ENCODE results near the gene OCA2.

OCA2 gene

DNA sequence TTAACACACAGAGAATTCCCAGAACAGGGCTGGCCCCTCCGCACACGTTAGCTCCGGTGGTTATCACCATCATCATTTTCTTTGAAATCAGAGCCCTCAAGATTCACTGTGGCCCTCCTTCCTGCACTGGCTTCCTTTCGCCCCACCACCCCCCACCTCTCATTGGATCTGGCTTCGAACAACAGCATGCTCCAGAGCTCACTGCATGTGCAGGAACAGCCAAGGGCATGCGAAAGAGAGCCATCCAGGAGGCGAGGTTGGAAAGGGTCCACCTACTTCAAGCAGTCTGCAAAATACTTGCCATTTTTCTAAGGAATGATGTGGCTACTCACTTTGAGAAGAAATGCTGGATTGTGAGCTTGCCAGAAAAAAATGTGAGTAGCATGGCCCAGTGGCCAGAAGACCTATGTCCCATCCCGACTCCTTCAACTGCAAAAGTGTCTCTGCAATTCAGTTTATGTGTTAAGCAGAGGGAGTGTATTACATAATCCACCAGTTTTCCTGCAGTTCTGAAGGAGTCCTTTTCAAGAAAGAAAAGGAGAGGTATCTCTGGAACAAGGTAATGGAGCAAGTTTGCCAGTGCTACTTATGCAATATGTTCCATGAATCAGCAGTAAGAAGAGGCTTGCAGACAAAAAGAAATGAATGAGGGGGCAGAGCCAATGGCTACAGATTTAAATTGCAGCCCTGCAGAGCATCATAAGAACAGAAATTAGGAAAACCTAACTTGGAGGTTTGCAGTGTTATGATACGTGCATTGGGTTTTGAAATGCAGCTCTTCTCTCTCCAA is 92.8 kb downstream of the OCA2 start:
- TF ChIP-seq FOXP2 (optimal IDR thresholded peaks at IDR 0.05; ENCODE audit: borderline replicate concordance, extremely low read depth, extremely low read length, insufficient read depth) (no peak), TAF1 (IDR thresholded peaks at IDR 0.05; ENCODE audit: borderline replicate concordance, insufficient read depth, low read length) (no peak), POLR2AphosphoS5 (IDR thresholded peaks at IDR 0.05; ENCODE audit: low read depth, low read length) (no peak), SIN3A (IDR thresholded peaks at IDR 0.05; ENCODE audit: borderline replicate concordance, insufficient read depth, low read length) (no peak)
- TF ChIP-seq, protein P1, sequence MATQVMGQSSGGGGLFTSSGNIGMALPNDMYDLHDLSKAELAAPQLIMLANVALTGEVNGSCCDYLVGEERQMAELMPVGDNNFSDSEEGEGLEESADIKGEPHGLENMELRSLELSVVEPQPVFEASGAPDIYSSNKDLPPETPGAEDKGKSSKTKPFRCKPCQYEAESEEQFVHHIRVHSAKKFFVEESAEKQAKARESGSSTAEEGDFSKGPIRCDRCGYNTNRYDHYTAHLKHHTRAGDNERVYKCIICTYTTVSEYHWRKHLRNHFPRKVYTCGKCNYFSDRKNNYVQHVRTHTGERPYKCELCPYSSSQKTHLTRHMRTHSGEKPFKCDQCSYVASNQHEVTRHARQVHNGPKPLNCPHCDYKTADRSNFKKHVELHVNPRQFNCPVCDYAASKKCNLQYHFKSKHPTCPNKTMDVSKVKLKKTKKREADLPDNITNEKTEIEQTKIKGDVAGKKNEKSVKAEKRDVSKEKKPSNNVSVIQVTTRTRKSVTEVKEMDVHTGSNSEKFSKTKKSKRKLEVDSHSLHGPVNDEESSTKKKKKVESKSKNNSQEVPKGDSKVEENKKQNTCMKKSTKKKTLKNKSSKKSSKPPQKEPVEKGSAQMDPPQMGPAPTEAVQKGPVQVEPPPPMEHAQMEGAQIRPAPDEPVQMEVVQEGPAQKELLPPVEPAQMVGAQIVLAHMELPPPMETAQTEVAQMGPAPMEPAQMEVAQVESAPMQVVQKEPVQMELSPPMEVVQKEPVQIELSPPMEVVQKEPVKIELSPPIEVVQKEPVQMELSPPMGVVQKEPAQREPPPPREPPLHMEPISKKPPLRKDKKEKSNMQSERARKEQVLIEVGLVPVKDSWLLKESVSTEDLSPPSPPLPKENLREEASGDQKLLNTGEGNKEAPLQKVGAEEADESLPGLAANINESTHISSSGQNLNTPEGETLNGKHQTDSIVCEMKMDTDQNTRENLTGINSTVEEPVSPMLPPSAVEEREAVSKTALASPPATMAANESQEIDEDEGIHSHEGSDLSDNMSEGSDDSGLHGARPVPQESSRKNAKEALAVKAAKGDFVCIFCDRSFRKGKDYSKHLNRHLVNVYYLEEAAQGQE (IDR thresholded peaks at IDR 0.05; ENCODE audit: insufficient read depth in 1 of 2, low read depth in 2 of 2, low read length in 2 of 2) = no peak

DNA sequence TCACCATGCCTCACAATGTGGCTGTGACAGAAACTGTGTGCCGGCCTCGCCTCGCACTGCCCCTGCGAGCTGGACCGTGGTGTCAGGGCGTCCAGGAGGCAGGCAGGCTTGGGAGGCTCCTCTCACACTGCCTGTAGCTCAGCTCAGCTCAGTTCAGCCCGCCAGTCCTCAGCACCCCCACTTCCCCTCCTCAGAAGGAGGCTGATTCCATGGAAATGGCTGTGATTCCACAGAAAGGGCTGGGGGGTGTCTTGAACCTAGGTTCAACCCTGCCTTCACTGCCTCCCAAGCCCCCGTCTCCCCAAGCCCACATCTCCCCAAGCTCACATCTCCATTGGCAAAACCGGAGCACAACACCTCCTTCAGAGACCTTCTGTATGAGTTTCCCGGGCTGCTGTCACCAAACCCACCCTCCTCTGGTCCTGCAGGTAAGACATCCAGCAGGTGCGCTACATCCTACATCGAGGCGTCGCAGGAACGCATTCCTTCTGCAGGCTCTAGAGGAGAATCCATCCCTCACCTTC is 94.0 kb downstream of the OCA2 start:
- TF ChIP-seq SIN3A (IDR thresholded peaks at IDR 0.05; ENCODE audit: borderline replicate concordance, insufficient read depth, low read length) (no peak), FOXP2 (optimal IDR thresholded peaks at IDR 0.05; ENCODE audit: borderline replicate concordance, extremely low read depth, extremely low read length, insufficient read depth) (no peak), TAF1 (IDR thresholded peaks at IDR 0.05; ENCODE audit: borderline replicate concordance, insufficient read depth, low read length) (no peak), POLR2AphosphoS5 (IDR thresholded peaks at IDR 0.05; ENCODE audit: low read depth, low read length) (no peak)
- TF ChIP-seq, protein P1 (IDR thresholded peaks at IDR 0.05; ENCODE audit: insufficient read depth in 1 of 2, low read depth in 2 of 2, low read length in 2 of 2) = no peak

DNA sequence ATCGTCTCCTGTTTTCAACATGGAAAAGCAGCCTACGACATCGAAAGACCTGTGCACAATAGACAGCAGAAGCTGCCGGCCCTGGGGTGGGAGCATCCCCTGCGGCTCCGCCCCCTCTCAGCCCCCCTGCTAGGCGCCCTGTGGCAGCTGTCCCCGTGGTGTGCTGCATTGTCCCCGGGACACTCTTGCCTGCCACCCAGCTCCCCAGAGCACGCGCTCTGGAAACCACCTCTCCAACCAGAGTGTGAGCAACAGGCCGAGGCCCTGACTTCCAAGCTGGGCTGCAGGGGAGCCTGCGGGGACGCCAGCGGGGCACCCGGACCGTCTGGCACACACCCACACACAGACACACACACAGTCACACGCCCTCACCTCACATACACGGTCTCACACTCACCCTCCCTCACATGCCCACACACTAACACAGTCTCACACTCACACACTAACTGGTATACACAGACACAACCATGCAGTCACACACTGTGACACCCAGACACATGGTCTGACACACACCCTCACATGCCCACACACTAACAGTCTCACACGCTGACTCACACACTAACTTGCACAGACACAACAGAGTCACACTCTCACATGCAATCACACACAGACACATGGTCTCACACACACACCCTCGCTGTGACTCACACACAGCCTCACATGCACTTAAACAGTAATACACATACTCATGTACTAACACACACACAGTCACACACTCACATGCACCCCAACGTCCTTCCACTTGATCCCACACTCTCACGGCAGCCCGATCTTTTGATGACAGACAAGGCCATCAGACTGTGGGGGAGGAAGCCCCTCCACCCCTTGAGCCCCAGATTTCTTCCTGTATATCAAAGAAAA is 94.7 kb downstream of the OCA2 start:
- TF ChIP-seq TAF1 (IDR thresholded peaks at IDR 0.05; ENCODE audit: borderline replicate concordance, insufficient read depth, low read length) (no peak), SIN3A (IDR thresholded peaks at IDR 0.05; ENCODE audit: borderline replicate concordance, insufficient read depth, low read length) (no peak), FOXP2 (optimal IDR thresholded peaks at IDR 0.05; ENCODE audit: borderline replicate concordance, extremely low read depth, extremely low read length, insufficient read depth) (no peak), POLR2AphosphoS5 (IDR thresholded peaks at IDR 0.05; ENCODE audit: low read depth, low read length) (no peak)
- TF ChIP-seq, protein P1 (IDR thresholded peaks at IDR 0.05; ENCODE audit: insufficient read depth in 1 of 2, low read depth in 2 of 2, low read length in 2 of 2) = no peak

DNA sequence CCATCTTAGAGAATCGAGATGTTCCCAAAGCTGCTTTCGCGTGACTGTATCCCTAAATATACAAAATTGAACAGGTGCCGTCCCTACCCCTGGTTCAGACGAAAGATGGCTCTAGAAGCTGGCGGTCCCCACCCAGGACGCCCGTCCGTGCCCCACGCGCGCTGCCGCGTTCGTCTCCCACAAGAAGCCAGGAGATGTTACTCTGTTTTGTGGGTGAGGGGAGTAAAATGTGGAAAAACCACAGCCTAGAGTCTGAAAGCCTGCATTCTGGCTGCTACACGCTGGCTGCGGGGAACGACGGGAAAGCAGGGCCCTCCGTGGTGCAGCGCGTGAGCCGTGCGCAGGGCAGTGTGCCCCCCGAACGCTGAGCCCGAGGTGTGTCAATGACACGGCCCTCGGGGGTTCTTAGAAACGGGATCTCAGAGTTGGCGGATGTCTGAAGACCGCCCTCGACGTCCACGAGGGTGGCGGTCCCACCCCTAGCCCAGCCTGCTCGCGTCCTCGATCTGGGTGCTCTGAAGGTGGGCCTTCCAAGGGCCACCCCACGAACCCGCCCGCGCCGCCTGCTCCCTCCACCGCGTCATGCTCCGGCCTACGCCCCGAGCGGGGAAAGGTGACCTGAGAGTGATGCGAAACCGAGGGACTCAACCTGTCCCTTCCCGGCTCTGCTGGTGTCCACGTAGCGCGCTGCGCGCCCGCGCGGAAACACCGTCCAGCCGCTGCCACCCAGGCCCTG is 95.6 kb downstream of the OCA2 start:
- TF ChIP-seq TAF1 (IDR thresholded peaks at IDR 0.05; ENCODE audit: borderline replicate concordance, insufficient read depth, low read length) = no peak
- no peak for TF ChIP-seq SIN3A (IDR thresholded peaks at IDR 0.05; ENCODE audit: borderline replicate concordance, insufficient read depth, low read length)
- TF ChIP-seq POLR2AphosphoS5 (IDR thresholded peaks at IDR 0.05; ENCODE audit: low read depth, low read length) = no peak
- TF ChIP-seq, protein P1 (IDR thresholded peaks at IDR 0.05; ENCODE audit: insufficient read depth in 1 of 2, low read depth in 2 of 2, low read length in 2 of 2) = no peak
- no peak for TF ChIP-seq FOXP2 (optimal IDR thresholded peaks at IDR 0.05; ENCODE audit: borderline replicate concordance, extremely low read depth, extremely low read length, insufficient read depth)

All from PFSK-1 (cell line).